OCI-LY3 (cell line): ENCODE data around the gene CDON.

Experiments
- H2AFZ ChIP-seq: fragments of 200-600, 300-600 bp; shearing (Covaris generic); 2 replicates; pipeline ENCODE4 v1.6.0; 2014; ENCODE audit warnings: antibody characterized with exemption, low read depth, low read length
- H3K27ac ChIP-seq: fragments of 200-600, 300-600 bp; sonication (generic); 2 replicates; pipeline ENCODE4 v1.5.1; 2014; ENCODE audit warnings: mild to moderate bottlenecking, low read length, moderate library complexity, mixed read lengths
- H3K27me3 ChIP-seq: fragments of 200-600, 300-600 bp; sonication (generic); 2 replicates; pipeline ENCODE4 v1.6.1; 2014; ENCODE audit warnings: low read depth, low read length, mixed read lengths
- H3K36me3 ChIP-seq: fragments of 200-600, 300-600 bp; sonication (generic); replicated peaks from 2 replicates; pipeline ENCODE3; 2014; ENCODE audit warnings: low read depth, low read length, mixed read lengths
- H3K4me1 ChIP-seq: fragments of 300-600, 200-600 bp; sonication (generic); 2 replicates; pipeline ENCODE4 v1.6.1; 2014; ENCODE audit warnings: low read length, mixed read lengths
- H3K4me2 ChIP-seq: fragments of 200-600, 300-600 bp; sonication (generic); 2 replicates; pipeline ENCODE4 v1.6.1; 2014; ENCODE audit warnings: low read length, mixed read lengths
- H3K4me3 ChIP-seq: fragments of 300-600, 200-600 bp; sonication (generic); 2 replicates; pipeline ENCODE4 v1.5.1; 2014; ENCODE audit warnings: antibody characterized with exemption, mild to moderate bottlenecking, low read length, moderate library complexity
- H3K79me2 ChIP-seq: fragments of 300-600, 200-600 bp; shearing (Covaris generic); 2 replicates; pipeline ENCODE4 v1.6.1; 2014; ENCODE audit warnings: mild to moderate bottlenecking, low read length, mixed read lengths
- H3K9ac ChIP-seq: fragments of 300-600, 200-600 bp; shearing (Covaris generic); 2 replicates; pipeline ENCODE4 v1.6.0; 2014; ENCODE audit warnings: mild to moderate bottlenecking, low read length, moderate library complexity
- H3K9me3 ChIP-seq: fragments of 200-600, 300-600 bp; shearing (Covaris generic); 2 replicates; pipeline ENCODE4 v1.6.1; 2014; ENCODE audit warnings: low read length, mixed read lengths; ENCODE audit not compliant: insufficient read depth
- H4K20me1 ChIP-seq: fragments of 200-600, 300-600 bp; sonication (generic); 2 replicates; pipeline ENCODE4 v1.6.1; 2016; ENCODE audit warnings: low read length, mixed read lengths; ENCODE audit not compliant: insufficient read depth
- EZH2phosphoT487 ChIP-seq: fragments of 200-600 bp; shearing (Covaris generic); IDR thresholded peaks from 2 replicates; pipeline ENCODE4 v1.6.1; 2018; ENCODE audit warnings: antibody characterized with exemption, mixed run types, low read depth
- TF ChIP-seq, protein P1 (sequence below): fragments of 200-600, 300-600 bp; sonication (generic); IDR thresholded peaks from 2 replicates; pipeline ENCODE4 v1.5.1; 2014; ENCODE audit warnings: antibody characterized with exemption, low read length, low read depth

Gene CDON

DNA sequence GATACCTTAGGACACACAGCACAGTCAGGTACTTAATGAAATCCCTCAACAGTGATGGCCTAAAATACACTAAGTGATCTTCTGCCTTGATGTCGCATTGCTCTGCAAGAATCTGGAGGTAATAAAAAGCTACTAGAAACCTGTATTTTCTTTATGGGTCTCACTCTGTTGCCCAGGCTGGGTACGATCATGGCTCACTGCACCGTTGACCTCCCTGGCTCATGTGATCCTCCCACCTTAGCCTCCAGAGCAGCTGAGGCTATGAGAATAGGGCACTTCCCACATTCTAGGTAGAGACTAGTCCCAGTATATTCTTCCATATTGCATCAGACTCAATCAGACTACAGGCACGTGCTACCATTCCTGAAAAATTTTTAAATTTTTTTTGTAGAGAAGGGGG is 95.2 kb downstream of the CDON start:
- H3K9me3 ChIP-seq, result no peaks in the 10 kb centered on the region
- no peaks in the 10 kb centered on the region for H4K20me1 ChIP-seq
- H2AFZ ChIP-seq, result no peak overlapping the region
- TF ChIP-seq, protein P1, sequence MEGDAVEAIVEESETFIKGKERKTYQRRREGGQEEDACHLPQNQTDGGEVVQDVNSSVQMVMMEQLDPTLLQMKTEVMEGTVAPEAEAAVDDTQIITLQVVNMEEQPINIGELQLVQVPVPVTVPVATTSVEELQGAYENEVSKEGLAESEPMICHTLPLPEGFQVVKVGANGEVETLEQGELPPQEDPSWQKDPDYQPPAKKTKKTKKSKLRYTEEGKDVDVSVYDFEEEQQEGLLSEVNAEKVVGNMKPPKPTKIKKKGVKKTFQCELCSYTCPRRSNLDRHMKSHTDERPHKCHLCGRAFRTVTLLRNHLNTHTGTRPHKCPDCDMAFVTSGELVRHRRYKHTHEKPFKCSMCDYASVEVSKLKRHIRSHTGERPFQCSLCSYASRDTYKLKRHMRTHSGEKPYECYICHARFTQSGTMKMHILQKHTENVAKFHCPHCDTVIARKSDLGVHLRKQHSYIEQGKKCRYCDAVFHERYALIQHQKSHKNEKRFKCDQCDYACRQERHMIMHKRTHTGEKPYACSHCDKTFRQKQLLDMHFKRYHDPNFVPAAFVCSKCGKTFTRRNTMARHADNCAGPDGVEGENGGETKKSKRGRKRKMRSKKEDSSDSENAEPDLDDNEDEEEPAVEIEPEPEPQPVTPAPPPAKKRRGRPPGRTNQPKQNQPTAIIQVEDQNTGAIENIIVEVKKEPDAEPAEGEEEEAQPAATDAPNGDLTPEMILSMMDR, result no peak
- TF ChIP-seq EZH2phosphoT487, result no peak
- no peaks in the 10 kb centered on the region for H3K79me2 ChIP-seq
- no peaks in the 10 kb centered on the region for H3K4me1 ChIP-seq
- H3K4me2 ChIP-seq, result no peak overlapping the region
- no peak overlapping the region for H3K9ac ChIP-seq
- no peaks in the 10 kb centered on the region for H3K36me3 ChIP-seq
- no peak overlapping the region for H3K4me3 ChIP-seq
- H3K27me3 ChIP-seq, result no peaks in the 10 kb centered on the region
- no peak overlapping the region for H3K27ac ChIP-seq

DNA sequence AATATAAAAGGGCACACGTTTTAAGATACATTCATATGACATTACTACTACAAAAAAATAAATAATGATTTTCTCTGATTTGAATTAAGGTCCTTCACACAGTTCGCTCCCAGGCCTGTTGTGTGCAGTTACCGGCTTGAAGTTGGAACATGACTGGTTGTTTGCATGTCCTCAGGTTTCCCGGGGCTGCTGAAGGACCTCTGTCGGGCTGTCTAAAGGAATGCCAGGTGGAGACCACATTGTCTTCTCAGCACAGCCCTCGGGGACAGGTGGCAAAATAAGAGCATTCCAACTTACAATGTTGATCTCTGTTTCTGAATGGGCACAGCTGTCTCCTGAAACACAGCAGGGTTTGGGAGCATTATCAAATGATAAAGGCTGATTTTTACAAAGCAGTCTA is 101.9 kb downstream of the CDON start:
- Histone ChIP-seq H2AFZ (no peak overlapping the region), H3K4me2 (no peak overlapping the region), H3K9ac (no peak overlapping the region), H3K36me3 (no peaks in the 10 kb centered on the region), H4K20me1 (no peaks in the 10 kb centered on the region), H3K27ac (no peak overlapping the region), H3K27me3 (no peaks in the 10 kb centered on the region), H3K9me3 (no peaks in the 10 kb centered on the region), H3K4me3 (no peak overlapping the region), H3K4me1 (no peaks in the 10 kb centered on the region), H3K79me2 (no peaks in the 10 kb centered on the region)
- TF ChIP-seq, protein P1, result no peak

- Histone ChIP-seq H4K20me1 (no peaks in the 10 kb centered on the region), H3K36me3 (no peaks in the 10 kb centered on the region), H3K4me2 (no peak overlapping the region), H2AFZ (no peak overlapping the region), H3K9me3 (no peaks in the 10 kb centered on the region), H3K79me2 (no peaks in the 10 kb centered on the region), H3K9ac (no peak overlapping the region), H3K27me3 (no peaks in the 10 kb centered on the region), H3K27ac (no peak overlapping the region), H3K4me3 (no peak overlapping the region), H3K4me1 (no peaks in the 10 kb centered on the region)
- TF ChIP-seq, protein P1, result no peak
- no peak for TF ChIP-seq EZH2phosphoT487
Measured at GRCh38 chr11:125959931-125960330, 102.7 kb downstream of the CDON start.

DNA sequence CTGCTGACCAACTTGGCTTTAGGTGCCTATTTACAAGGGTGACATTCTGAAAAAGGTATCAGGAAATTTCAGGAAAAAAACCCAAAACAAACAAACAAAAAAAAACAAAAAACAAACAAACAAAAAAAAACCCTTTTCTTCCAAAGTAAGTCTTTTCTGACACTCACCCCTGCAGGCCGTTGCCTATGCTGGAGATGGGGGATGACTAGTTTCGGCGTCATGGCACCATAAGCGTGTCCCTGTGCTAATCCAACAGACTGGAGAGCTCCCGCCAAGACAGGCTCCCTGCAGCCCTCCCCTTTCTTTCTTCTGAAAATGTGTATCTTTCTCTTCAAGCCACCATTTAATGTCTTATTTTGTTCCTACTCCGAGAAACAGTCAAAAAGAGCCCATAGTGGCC is 103.2 kb downstream of the CDON start:
- H3K27ac ChIP-seq, result no peak overlapping the region
- no peaks in the 10 kb centered on the region for H3K27me3 ChIP-seq
- H3K4me1 ChIP-seq, result no peaks in the 10 kb centered on the region
- H2AFZ ChIP-seq, result no peak overlapping the region
- no peak overlapping the region for H3K4me2 ChIP-seq
- no peaks in the 10 kb centered on the region for H4K20me1 ChIP-seq
- no peaks in the 10 kb centered on the region for H3K79me2 ChIP-seq
- no peak overlapping the region for H3K4me3 ChIP-seq
- no peaks in the 10 kb centered on the region for H3K36me3 ChIP-seq
- no peaks in the 10 kb centered on the region for H3K9me3 ChIP-seq
- no peak overlapping the region for H3K9ac ChIP-seq
- TF ChIP-seq, protein P1, result no peak
- TF ChIP-seq EZH2phosphoT487, result no peak
